CD4-positive, alpha-beta T cell treated with Interleukin-6 for 4 hours (primary cell): Measurements from ENCODE around the gene CCDC179.

Experiments used
- DNase-seq: peaks from one replicate; pipeline ENCODE4 v3.0.0-alpha.2; 2020; ENCODE audit warnings: mixed read lengths

CCDC179 gene

GRCh38 chr11:22807855-22808570 lies 52.3 kb downstream of the CCDC179 start:
- DNase-seq: no peak

GRCh38 chr11:22807391-22807790 lies 52.9 kb downstream of the CCDC179 start:
- no peak for DNase-seq

GRCh38 chr11:22802861-22803260 lies 57.4 kb downstream of the CCDC179 start:
- DNase-seq: no peak

- DNase-seq: no peak
Measured at GRCh38 chr11:22800482-22800881, 59.8 kb downstream of the CCDC179 start.

GRCh38 chr11:22798901-22799300 lies 61.4 kb downstream of the CCDC179 start:
- no peak for DNase-seq

GRCh38 chr11:22797047-22797446 lies 63.2 kb downstream of the CCDC179 start:
- no peak for DNase-seq
